Measurements from ENCODE around the gene FHL2.

The FHL2 gene

GRCh38 chr2:105418522-105418921 is 19.7 kb upstream of the FHL2 start:
- no peak for DNase-seq

- DNase-seq: no peak
Observed at GRCh38 chr2:105417857-105418436, 19.1 kb upstream of the FHL2 start.

- DNase-seq: no peak
Observed at GRCh38 chr2:105416156-105416555, 17.3 kb upstream of the FHL2 start.

GRCh38 chr2:105415007-105415406 is 16.2 kb upstream of the FHL2 start:
- DNase-seq: no peak

- DNase-seq: no peak
Observed at GRCh38 chr2:105413206-105413605, 14.4 kb upstream of the FHL2 start.

GRCh38 chr2:105412584-105412983 is 13.7 kb upstream of the FHL2 start:
- no peak for DNase-seq

- no peak for DNase-seq
Observed at GRCh38 chr2:105411720-105412407, 13.0 kb upstream of the FHL2 start.

GRCh38 chr2:105410554-105410953 is 11.7 kb upstream of the FHL2 start:
- DNase-seq: peak; percentile 55

- peak; percentile 99 for DNase-seq
Observed at GRCh38 chr2:105409717-105410116, 10.9 kb upstream of the FHL2 start.

GRCh38 chr2:105407946-105408743 is 9.3 kb upstream of the FHL2 start:
- DNase-seq: no peak

GRCh38 chr2:105406221-105406620 is 7.4 kb upstream of the FHL2 start:
- DNase-seq: no peak

- peak; percentile 90 for DNase-seq
Observed at GRCh38 chr2:105405291-105405690, 6.4 kb upstream of the FHL2 start.

- peak; percentile 72 for DNase-seq
Observed at GRCh38 chr2:105404736-105405135, 5.9 kb upstream of the FHL2 start.

- peak; percentile 96 for DNase-seq
Observed at GRCh38 chr2:105403783-105404698, 5.2 kb upstream of the FHL2 start.

- no peak for DNase-seq
Observed at GRCh38 chr2:105403241-105403782, 4.5 kb upstream of the FHL2 start.

GRCh38 chr2:105402809-105403208 is 4.0 kb upstream of the FHL2 start:
- no peak for DNase-seq

GRCh38 chr2:105401867-105402266 is 3.0 kb upstream of the FHL2 start:
- DNase-seq: no peak

GRCh38 chr2:105400138-105400540 is 1.3 kb upstream of the FHL2 start:
- no peak for DNase-seq

- no peak for DNase-seq
Observed at GRCh38 chr2:105399207-105399861, 483 bp upstream of the FHL2 start.

- no peak for DNase-seq
Observed at GRCh38 chr2:105397953-105398335, 907 bp downstream of the FHL2 start.

GRCh38 chr2:105397025-105397722 is 1.7 kb downstream of the FHL2 start:
- DNase-seq: peak; percentile 80

Data from kidney glomerular epithelial cell (primary cell).